Smooth muscle cell (in vitro differentiated cells): ENCODE results near the gene NIPAL3. TPM values are rescaled to one million over a fixed set of nuclear protein-coding genes. Genes with fewer than 3 reads are reported as not detected.
"Not testable (repeated sequence)": the region's sequence is repeated elsewhere in the genome, so short reads cannot be mapped to it uniquely, and the experiment has no call there.

Experiments
- DNase-seq: peaks from one replicate; lab custom pipeline; 2025; ENCODE audit not compliant: unreplicated experiment; lab: John Stamatoyannopoulos, UW
- H2AFZ ChIP-seq: fragments of 200-600 bp; sonication (generic); 2 replicates; pipeline ENCODE4 v1.6.0; 2016; ENCODE audit warnings: antibody characterized with exemption, low read depth, mild to moderate bottlenecking
- H3F3A ChIP-seq: fragments of 200-600 bp; sonication (generic); 2 replicates; pipeline ENCODE4 v1.6.0; 2017; ENCODE audit warnings: antibody characterized with exemption, low read depth
- H3K27ac ChIP-seq: fragments of 200-600 bp; sonication (generic); 2 replicates; pipeline ENCODE4 v1.5.1; 2016; ENCODE audit warnings: low read depth, mild to moderate bottlenecking
- H3K27me3 ChIP-seq: fragments of 200-600 bp; sonication (generic); 2 replicates; pipeline ENCODE4 v1.6.1; 2016; ENCODE audit warnings: low read depth, mild to moderate bottlenecking
- H3K36me3 ChIP-seq: fragments of 200-600 bp; sonication (generic); 2 replicates; pipeline ENCODE4 v1.5.1; 2016; ENCODE audit warnings: low read depth
- H3K4me1 ChIP-seq: fragments of 200-600 bp; sonication (generic); 2 replicates; pipeline ENCODE4 v1.5.1; 2016; ENCODE audit warnings: low read depth
- H3K4me2 ChIP-seq: fragments of 200-600 bp; sonication (generic); 2 replicates; pipeline ENCODE4 v1.6.0; 2016; ENCODE audit warnings: mild to moderate bottlenecking
- H3K4me3 ChIP-seq: fragments of 200-600 bp; sonication (generic); 2 replicates; pipeline ENCODE4 v1.5.1; 2016; ENCODE audit warnings: mild to moderate bottlenecking
- H3K79me2 ChIP-seq: fragments of 200-600 bp; sonication (generic); 2 replicates; pipeline ENCODE4 v1.6.0; 2016; ENCODE audit warnings: low read depth, mild to moderate bottlenecking
- H3K9ac ChIP-seq: fragments of 200-600 bp; sonication (generic); 2 replicates; pipeline ENCODE4 v1.6.0; 2016; ENCODE audit warnings: low read depth
- H3K9me3 ChIP-seq: fragments of 200-600 bp; sonication (generic); replicated peaks from 2 replicates; pipeline ENCODE4 v1.5.1; 2016; ENCODE audit warnings: low read depth
- H4K20me1 ChIP-seq: fragments of 200-600 bp; sonication (generic); 2 replicates; pipeline ENCODE4 v1.6.0; 2016; ENCODE audit warnings: low read depth
- CTCF ChIP-seq: fragments of 200-600 bp; sonication (generic); IDR thresholded peaks from 2 replicates; pipeline ENCODE4 v1.5.1; 2017; ENCODE audit warnings: borderline replicate concordance, mild to moderate bottlenecking, antibody characterized with exemption; ENCODE audit not compliant: insufficient read depth, poor library complexity, severe bottlenecking
- WGBS: methylation state at CpG from one replicate; pipeline ENCODE4 v1.1.7; 2016; ENCODE audit warnings: low lambda C conversion rate; 5-methylcytosine and 5-hydroxymethylcytosine counted together
- polyA plus RNA-seq: library from polyadenylated mRNA; unstranded; fragments of >200 nt; fragmentation: Nextera tagmentation; extraction: Ambion mirVana; gene quantifications from 2 replicates; pipeline ENCODE4 v1.2.1, GENCODE V29; 2016
- total RNA-seq: library from RNA; depleted of rRNA; stranded (reverse); fragments of >200 nt; gene quantifications from 2 replicates; pipeline ENCODE4 v1.2.3, GENCODE V29; 2014

The NIPAL3 gene
- total and polyA plus RNA-seq, 2 experiments from 2014 or later: 9.3 to 22.5 TPM

- Histone ChIP-seq H3K4me3 (no peak overlapping the region), H4K20me1 (no peaks in the 10 kb centered on the region), H2AFZ (no peak overlapping the region), H3F3A (no peaks in the 10 kb centered on the region), H3K27ac (no peak overlapping the region), H3K4me1 (no peaks in the 10 kb centered on the region), H3K79me2 (no peaks in the 10 kb centered on the region), H3K9ac (no peak overlapping the region), H3K36me3 (no peaks in the 10 kb centered on the region), H3K27me3 (no peaks in the 10 kb centered on the region), H3K9me3 (no peaks in the 10 kb centered on the region), H3K4me2 (no peak overlapping the region)
- TF ChIP-seq CTCF: no peak
- DNase-seq: no peak
- WGBS: over 99% methylated on average over 5 of the region's 5 CpGs
Observed at GRCh38 chr1:24455272-24455671, 39.7 kb downstream of the NIPAL3 start.

- Histone ChIP-seq H3K4me2 (no peak overlapping the region), H3K9ac (no peak overlapping the region), H4K20me1 (no peaks in the 10 kb centered on the region), H2AFZ (no peak overlapping the region), H3K27ac (no peak overlapping the region), H3K36me3 (no peaks in the 10 kb centered on the region), H3K79me2 (no peaks in the 10 kb centered on the region), H3K4me1 (no peaks in the 10 kb centered on the region), H3F3A (no peaks in the 10 kb centered on the region), H3K27me3 (no peaks in the 10 kb centered on the region), H3K4me3 (no peak overlapping the region), H3K9me3 (no peaks in the 10 kb centered on the region)
- WGBS: 86% methylated on average over 3 of the region's 3 CpGs
- no peak for TF ChIP-seq CTCF
- DNase-seq: no peak
Observed at GRCh38 chr1:24457866-24458265, 42.3 kb downstream of the NIPAL3 start.

GRCh38 chr1:24459551-24460266, 44.1 kb downstream of the NIPAL3 start:
- Histone ChIP-seq H3K4me1 (peaks cover 15% of the 10 kb centered on the region), H4K20me1 (no peaks in the 10 kb centered on the region), H3K36me3 (no peaks in the 10 kb centered on the region), H2AFZ (no peak overlapping the region), H3K4me2 (no peak overlapping the region), H3K9ac (no peak overlapping the region), H3F3A (no peaks in the 10 kb centered on the region), H3K27me3 (no peaks in the 10 kb centered on the region), H3K27ac (no peak overlapping the region), H3K79me2 (no peaks in the 10 kb centered on the region), H3K4me3 (no peak overlapping the region), H3K9me3 (no peaks in the 10 kb centered on the region)
- DNase-seq: no peak
- WGBS: 87% methylated on average over 6 of the region's 6 CpGs
- TF ChIP-seq CTCF: no peak

GRCh38 chr1:24462128-24462527, 46.5 kb downstream of the NIPAL3 start:
- not testable (repeated sequence) for H3K9ac ChIP-seq, H2AFZ ChIP-seq, H3K36me3 ChIP-seq, DNase-seq, H3K4me2 ChIP-seq, H3F3A ChIP-seq, H3K9me3 ChIP-seq, H4K20me1 ChIP-seq, H3K27me3 ChIP-seq, H3K27ac ChIP-seq, H3K4me3 ChIP-seq, H3K79me2 ChIP-seq
- 78% methylated on average over 4 of the region's 4 CpGs for WGBS
- H3K4me1 ChIP-seq: peaks cover 15% of the 10 kb centered on the region
